HG03095 (cell line): ENCODE measurements around the gene RNU6-8.

Source experiments
- ATAC-seq: cut with Tn5 transposase; IDR thresholded peaks from one replicate; pipeline ENCODE4 v1.9.1; 2021; ENCODE audit warnings: moderate library complexity; ENCODE audit not compliant: unreplicated experiment

The RNU6-8 gene

DNA sequence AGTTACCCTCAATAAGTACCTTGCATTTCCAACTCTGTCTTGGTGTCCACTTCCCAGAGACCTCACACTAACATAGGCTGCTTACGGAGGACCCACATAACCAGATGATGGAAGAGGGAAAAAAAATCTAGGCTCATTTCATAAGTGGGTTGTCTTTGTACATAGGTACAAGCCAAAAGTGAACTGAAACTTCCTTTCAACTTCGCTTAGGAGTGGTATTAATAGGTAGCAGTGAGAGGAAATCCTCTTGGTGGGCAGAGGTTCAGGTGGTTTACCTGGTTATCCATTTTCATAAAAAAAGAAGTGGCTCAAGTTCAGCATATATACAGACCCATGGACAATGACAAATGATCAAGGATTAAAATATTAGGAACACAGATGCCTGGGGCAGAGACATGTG, 37.0 kb downstream of the RNU6-8 start:
- ATAC-seq: no peak
